K562 (cell line): Measurements from ENCODE around the gene TMEM184A. TPM values are rescaled to one million over a fixed set of nuclear protein-coding genes. Genes with fewer than 3 reads are reported as not detected.

Experiments
- ATAC-seq: fragments of 200-7000 bp; cut with Tn5 transposase; 3 replicates; pipeline ENCODE4 v1.9.1; 2020; ENCODE audit warnings: moderate library complexity
- BruUV-seq: library from RNA; stranded (reverse); fragments of 400-500 nt; replicated peaks from 2 replicates; lab custom pipeline; 2021; lab: Mats Ljungman, UMichigan
- CTCF ChIA-PET: fragments of 300-600 bp; formaldehyde crosslinking; extraction: SDS; loops from one replicate; lab custom pipeline; 2021; ENCODE audit warnings: low intra/inter-chr PET ratio; lab: Yijun Ruan, JAX
- POLR2A ChIA-PET: fragments of 300-600, 350-650 bp; sonication (Branson Sonifier 250); formaldehyde crosslinking; extraction: SDS; loops from one replicate; lab custom pipeline; 2021; ENCODE audit warnings: antibody characterized with exemption, inconsistent platforms; lab: Yijun Ruan, JAX
- DNase-seq, 4 experiments: peaks; one replicate each; pipeline versions ENCODE4 v3.0.0 to v3.0.0-alpha.2; 2011 to 2018; ENCODE audit warnings: low spot score in 3 of 4, mixed read lengths in 3 of 4; ENCODE audit errors: extremely low read depth in 1 of 4
- FAIRE-seq: peaks from 2 replicates; lab custom pipeline; 2011; peaks lifted over from hg19 to GRCh38; lab: Jason Lieb, UNC
- H2AFZ ChIP-seq: 2 replicates; pipeline ENCODE4 v1.6.0; 2011; ENCODE audit warnings: low read depth, low read length, control low read depth, inconsistent platforms
- H3K27ac ChIP-seq: fragments of 200-600 bp; 3 replicates; pipeline ENCODE4 v1.8.0; 2011; ENCODE audit warnings: low read depth, mild to moderate bottlenecking, control low read depth, inconsistent platforms, low read length, moderate library complexity, mixed read lengths; ENCODE audit errors: extremely low read depth
- H3K27me3 ChIP-seq, 2 experiments: fragments of 300-600 bp in 1 of 2; 2 replicates in 1 of 2; 3 replicates in 1 of 2; pipeline versions ENCODE4 v1.6.0 to v1.8.0; 2011; ENCODE audit warnings: inconsistent platforms in 2 of 2, low read length in 2 of 2, mild to moderate bottlenecking in 1 of 2, mixed read lengths in 1 of 2, moderate library complexity in 1 of 2; ENCODE audit not compliant: control insufficient read depth in 2 of 2, insufficient read depth in 2 of 2
- H3K36me3 ChIP-seq: fragments of 300-600 bp; 3 replicates; pipeline ENCODE4 v1.8.0; 2011; ENCODE audit warnings: mild to moderate bottlenecking, low read length, inconsistent platforms; ENCODE audit not compliant: control insufficient read depth, insufficient read depth
- H3K4me1 ChIP-seq, 2 experiments: fragments of 200-600 bp in 1 of 2; replicated peaks in 1 of 2; 2 replicates in 1 of 2; 3 replicates in 1 of 2; pipeline versions ENCODE4 v1.5.1 to v1.8.0; 2011; ENCODE audit warnings: inconsistent platforms in 2 of 2, low read length in 2 of 2, mild to moderate bottlenecking in 1 of 2, mixed read lengths in 1 of 2, moderate library complexity in 1 of 2; ENCODE audit not compliant: control insufficient read depth in 2 of 2, insufficient read depth in 2 of 2
- H3K4me2 ChIP-seq: 2 replicates; pipeline ENCODE4 v1.6.1; 2011; ENCODE audit warnings: low read length, control low read depth, inconsistent platforms, mixed read lengths; ENCODE audit not compliant: insufficient read depth
- H3K4me3 ChIP-seq: fragments of 200-600 bp; sonication (generic), shearing (Covaris generic); 2 replicates; pipeline ENCODE4 v1.5.1; 2016; ENCODE audit warnings: control low read depth, inconsistent platforms
- H3K79me2 ChIP-seq: fragments of 200-600 bp; 3 replicates; pipeline ENCODE4 v1.8.0; 2011; ENCODE audit warnings: low read length, inconsistent platforms; ENCODE audit not compliant: control insufficient read depth, insufficient read depth
- H3K9ac ChIP-seq, 2 experiments: 2 replicates each; pipeline versions ENCODE4 v1.6.0 to v1.6.1; 2011; ENCODE audit warnings: low read depth in 2 of 2, low read length in 2 of 2, control low read depth in 1 of 2, inconsistent platforms in 1 of 2, mild to moderate bottlenecking in 1 of 2, mixed read lengths in 1 of 2; ENCODE audit not compliant: insufficient read depth in 1 of 2
- H3K9me1 ChIP-seq: one replicate; pipeline ENCODE4 v1.6.0; 2011; ENCODE audit warnings: inconsistent platforms, mild to moderate bottlenecking, low read length, moderate library complexity; ENCODE audit not compliant: control insufficient read depth, insufficient read depth
- H3K9me3 ChIP-seq: replicated peaks from 2 replicates; pipeline ENCODE4 v1.5.1; 2011; ENCODE audit warnings: low read depth, low read length, inconsistent platforms; ENCODE audit not compliant: control insufficient read depth, insufficient read depth
- H4K20me1 ChIP-seq: replicated peaks from 2 replicates; pipeline ENCODE4 v1.6.1; 2011; ENCODE audit warnings: low read length, inconsistent platforms, mixed read lengths; ENCODE audit not compliant: control insufficient read depth, insufficient read depth
- ATF4 ChIP-seq: fragments of 450-650 bp; formaldehyde crosslinking; IDR thresholded peaks from 2 replicates; pipeline ENCODE4 v1.4.0; 2022; ENCODE audit warnings: mild to moderate bottlenecking, moderate library complexity
- ELF4 ChIP-seq: fragments of 450-650 bp; formaldehyde crosslinking; IDR thresholded peaks from 2 replicates; pipeline ENCODE4 v1.4.0; 2022; ENCODE audit warnings: missing genetic modification characterization
- ELK1 ChIP-seq: sonication (generic); formaldehyde crosslinking; IDR thresholded peaks from 2 replicates; pipeline ENCODE4 v1.8.1; 2022; ENCODE audit warnings: missing genetic modification reagents
- EWSR1 ChIP-seq: fragments of 450-650 bp; IDR thresholded peaks from 2 replicates; pipeline ENCODE4 v1.6.1; 2018; ENCODE audit warnings: borderline replicate concordance, mild to moderate bottlenecking, low read depth, moderate library complexity; ENCODE audit not compliant: partially characterized antibody
- FOSL1 ChIP-seq: fragments of 200-800 bp; sonication (Bioruptor generic); conservative IDR thresholded peaks from 2 replicates; pipeline ENCODE4 v1.6.1; 2016; ENCODE audit warnings: missing genetic modification characterization, missing compliant biosample characterization
- GATAD2A ChIP-seq: fragments of 450-650 bp; IDR thresholded peaks from 2 replicates; pipeline ENCODE4 v1.6.1; 2017
- KDM5B ChIP-seq: fragments of 200-600 bp; sonication (generic); IDR thresholded peaks from 2 replicates; pipeline ENCODE4 v1.6.1; 2012; ENCODE audit warnings: low read depth, mild to moderate bottlenecking, moderate library complexity, low read length, control low read depth, inconsistent platforms; ENCODE audit not compliant: insufficient replicate concordance
- KLF10 ChIP-seq: fragments of 250-450 bp; sonication (Bioruptor Pico); IDR thresholded peaks from 2 replicates; pipeline ENCODE4 v1.6.1; 2021; ENCODE audit warnings: matching md5 sums
- MBD2 ChIP-seq: sonication (generic); IDR thresholded peaks from 2 replicates; pipeline ENCODE4 v1.6.1; 2016; ENCODE audit warnings: low read depth, borderline replicate concordance
- NCOA1 ChIP-seq: fragments of 450-650 bp; IDR thresholded peaks from 2 replicates; pipeline ENCODE4 v1.6.1; 2016; ENCODE audit warnings: low read depth
- NR4A1 ChIP-seq, 2 experiments: fragments of 250-450 bp in 1 of 2; fragments of 450-650 bp in 1 of 2; sonication (Bioruptor Pico) in 1 of 2; IDR thresholded peaks; 2 replicates each; pipeline versions ENCODE4 v1.4.0 to v1.6.1; 2016 to 2020; ENCODE audit warnings: mild to moderate bottlenecking in 2 of 2, missing compliant biosample characterization in 1 of 2, missing genetic modification characterization in 1 of 2, moderate library complexity in 1 of 2
- RFX5 ChIP-seq: IDR thresholded peaks from 2 replicates; pipeline ENCODE4 v1.6.1; 2011; ENCODE audit warnings: low read depth, mild to moderate bottlenecking, improper control_type of control experiment, low read length
- ZNF23 ChIP-seq: fragments of 250-450 bp; sonication (Bioruptor Pico); IDR thresholded peaks from 2 replicates; pipeline ENCODE4 v1.4.0; 2020; ENCODE audit warnings: mild to moderate bottlenecking
- ZNF354B ChIP-seq: fragments of 250-450 bp; sonication (Bioruptor Pico); IDR thresholded peaks from 2 replicates; pipeline ENCODE4 v1.4.0; 2020
- ZNF668 ChIP-seq: fragments of 250-450 bp; sonication (Bioruptor Pico); IDR thresholded peaks from 2 replicates; pipeline ENCODE4 v1.8.0; 2022; ENCODE audit warnings: mild to moderate bottlenecking, inconsistent platforms
- WGBS: fragments of 100-300 bp; shearing (Covaris generic); methylation state at CpG from one replicate; pipeline ENCODE4 v1.1.6; 2016; ENCODE audit warnings: low coverage, mixed read lengths; ENCODE audit not compliant: insufficient coverage; ENCODE audit errors: missing lambda C conversion rate; 5-methylcytosine and 5-hydroxymethylcytosine counted together
- in situ Hi-C: fragments of 300-500 bp; cut with MboI; formaldehyde crosslinking; loops from 4 replicates; pipeline ENCODE4 v1.15.0; 2018; ENCODE audit warnings: inconsistent platforms, mixed read lengths
- intact Hi-C: fragments of 100-400 bp; cut with micrococcal nuclease; formaldehyde crosslinking; loops from 2 replicates; pipeline ENCODE4 v1.14.2; 2022
- polyA plus RNA-seq, 8 experiments: library from polyadenylated mRNA; depleted of rRNA in 4 of 8; stranded (reverse) in 5 of 8; unstranded in 3 of 8; fragments of >200 nt; fragmentation: Nextera tagmentation in 2 of 8; fragmentation: Illumina TruSeq in 1 of 8; extraction: Ambion mirVana in 2 of 8; extraction: Trizol in 1 of 8; gene quantifications; 2 replicates each; pipeline versions ENCODE4 v1.2.1 to v1.2.3, GENCODE V29; 2011 to 2014; ENCODE audit warnings: inconsistent platforms in 1 of 8, missing spikeins in 1 of 8
- total RNA-seq, 7 experiments: library from RNA; depleted of rRNA in 6 of 7; stranded (reverse); fragments of >200 nt in 6 of 7; fragmentation: Illumina TruSeq in 2 of 7; extraction: Trizol in 2 of 7; gene quantifications; 2 replicates each; pipeline versions ENCODE4 v1.2.1 to v1.2.3, GENCODE V29; 2011 to 2021; ENCODE audit warnings: low replicate concordance in 1 of 7
- TF ChIP-seq, protein P1 (sequence below): fragments of 450-650 bp; IDR thresholded peaks from 2 replicates; pipeline ENCODE4 v1.6.1; 2017; ENCODE audit warnings: mild to moderate bottlenecking, moderate library complexity
- TF ChIP-seq, protein P2 (sequence below): fragments of 450-650 bp; formaldehyde crosslinking; IDR thresholded peaks from 2 replicates; pipeline ENCODE4 v1.4.0; 2020; ENCODE audit warnings: mild to moderate bottlenecking, moderate library complexity

Gene TMEM184A
- total and polyA plus RNA-seq, 9 of the 15 experiments (the other 6 are each of a cell fraction or from before 2014, with no cell fraction given): 0.10 to 0.18 (median 0.11) TPM; not detected in 6

GRCh38 chr7:1544896-1545416 lies 11.0 kb downstream of the TMEM184A start:
- H3K27ac ChIP-seq: no peak overlapping the region
- DNase-seq (no peak), ATAC-seq (0 out of 3 replicates have a peak, but pooled peaks have one; percentile 4), FAIRE-seq (no peak)
- ChIA-PET POLR2A (interaction anchor here (1.1 kb wide), 1 partner anchor 11 kb away, joined by 4 read pairs; no protein-coding TSS in a partner anchor), CTCF (no interaction called here)
- peaks cover 0 to 83% of the 10 kb centered on the region in 2 experiments; a peak in 3 of 5 replicates for H3K4me1 ChIP-seq
- no peak overlapping the region for H3K4me3 ChIP-seq
- WGBS: 60% methylated on average over 16 of the region's 16 CpGs
- TF ChIP-seq KLF10: no peak
- TF ChIP-seq KDM5B: no peak
- TF ChIP-seq NCOA1: no peak
- TF ChIP-seq MBD2: no peak
- TF ChIP-seq FOSL1 (tag): no peak
- no peak for TF ChIP-seq GATAD2A
- no peak for TF ChIP-seq ELK1 (CRISPR knock-in tag)
- TF ChIP-seq RFX5: no peak
- TF ChIP-seq, protein P1, sequence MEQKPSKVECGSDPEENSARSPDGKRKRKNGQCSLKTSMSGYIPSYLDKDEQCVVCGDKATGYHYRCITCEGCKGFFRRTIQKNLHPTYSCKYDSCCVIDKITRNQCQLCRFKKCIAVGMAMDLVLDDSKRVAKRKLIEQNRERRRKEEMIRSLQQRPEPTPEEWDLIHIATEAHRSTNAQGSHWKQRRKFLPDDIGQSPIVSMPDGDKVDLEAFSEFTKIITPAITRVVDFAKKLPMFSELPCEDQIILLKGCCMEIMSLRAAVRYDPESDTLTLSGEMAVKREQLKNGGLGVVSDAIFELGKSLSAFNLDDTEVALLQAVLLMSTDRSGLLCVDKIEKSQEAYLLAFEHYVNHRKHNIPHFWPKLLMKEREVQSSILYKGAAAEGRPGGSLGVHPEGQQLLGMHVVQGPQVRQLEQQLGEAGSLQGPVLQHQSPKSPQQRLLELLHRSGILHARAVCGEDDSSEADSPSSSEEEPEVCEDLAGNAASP: no peak
- TF ChIP-seq ZNF23 (CRISPR knock-in tag): no peak
- TF ChIP-seq ZNF668 (CRISPR knock-in tag): no peak
- TF ChIP-seq, protein P2, sequence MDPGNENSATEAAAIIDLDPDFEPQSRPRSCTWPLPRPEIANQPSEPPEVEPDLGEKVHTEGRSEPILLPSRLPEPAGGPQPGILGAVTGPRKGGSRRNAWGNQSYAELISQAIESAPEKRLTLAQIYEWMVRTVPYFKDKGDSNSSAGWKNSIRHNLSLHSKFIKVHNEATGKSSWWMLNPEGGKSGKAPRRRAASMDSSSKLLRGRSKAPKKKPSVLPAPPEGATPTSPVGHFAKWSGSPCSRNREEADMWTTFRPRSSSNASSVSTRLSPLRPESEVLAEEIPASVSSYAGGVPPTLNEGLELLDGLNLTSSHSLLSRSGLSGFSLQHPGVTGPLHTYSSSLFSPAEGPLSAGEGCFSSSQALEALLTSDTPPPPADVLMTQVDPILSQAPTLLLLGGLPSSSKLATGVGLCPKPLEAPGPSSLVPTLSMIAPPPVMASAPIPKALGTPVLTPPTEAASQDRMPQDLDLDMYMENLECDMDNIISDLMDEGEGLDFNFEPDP (CRISPR knock-in tag): no peak
- no peak for TF ChIP-seq ELF4 (CRISPR knock-in tag)
- TF ChIP-seq ATF4: no peak
- TF ChIP-seq NR4A1 (CRISPR knock-in tag; IDR thresholded peaks at IDR 0.05): no peak
- no peak for TF ChIP-seq NR4A1 (tag; IDR thresholded peaks at IDR 0.05)
- no peak for TF ChIP-seq ZNF354B (CRISPR knock-in tag)
- no peak for TF ChIP-seq EWSR1
- no peaks in the 10 kb centered on the region for H3K79me2 ChIP-seq
- no peaks in the 10 kb centered on the region for H3K9me1 ChIP-seq
- no peaks in the 10 kb centered on the region for H3K9me3 ChIP-seq
- H3K9ac ChIP-seq: peak overlapping the region in 1 of 2 experiments; percentile 70; a peak in 2 of 4 replicates
- H3K36me3 ChIP-seq: peaks cover 24% of the 10 kb centered on the region; the same call in 2 of the 3 replicates
- no peak overlapping the region for H2AFZ ChIP-seq
- no TSS peak for BruUV-seq
- H3K27me3 ChIP-seq: peaks cover 0 to 10% of the 10 kb centered on the region in 2 experiments; a peak in 2 of 5 replicates
- intact Hi-C loops (no loop called here), in situ Hi-C loops (no loop called here)
- H4K20me1 ChIP-seq: no peaks in the 10 kb centered on the region
- no peak overlapping the region for H3K4me2 ChIP-seq
